NB4 (cell line): ENCODE measurements around the gene RCN1.
"Not testable (repeated sequence)": the region's sequence is repeated elsewhere in the genome, so short reads cannot be mapped to it uniquely, and the experiment has no call there.

Source experiments
- DNase-seq: peaks from one replicate; pipeline ENCODE4 v3.0.0; 2010; ENCODE audit warnings: low read depth
- H3K4me3 ChIP-seq: one replicate; pipeline ENCODE4 v1.5.1; 2011; ENCODE audit warnings: mild to moderate bottlenecking, low read depth, low read length, moderate library complexity
- MYC ChIP-seq: IDR thresholded peaks from 2 replicates; pipeline ENCODE4 v1.6.1; 2011; ENCODE audit warnings: low read depth, low read length
- POLR2A ChIP-seq: IDR thresholded peaks from 2 replicates; pipeline ENCODE4 v1.6.1; 2011; ENCODE audit warnings: mild to moderate bottlenecking; ENCODE audit not compliant: insufficient read length; ENCODE audit errors: extremely low read depth
- TF ChIP-seq, protein P1 (sequence below): IDR thresholded peaks from 2 replicates; pipeline ENCODE4 v1.6.1; 2011; ENCODE audit warnings: low read depth, low read length
- TF ChIP-seq, protein P2 (sequence below): IDR thresholded peaks from one replicate; pipeline ENCODE4 v1.5.1; 2012; ENCODE audit warnings: low read depth, low read length

The RCN1 gene

DNA sequence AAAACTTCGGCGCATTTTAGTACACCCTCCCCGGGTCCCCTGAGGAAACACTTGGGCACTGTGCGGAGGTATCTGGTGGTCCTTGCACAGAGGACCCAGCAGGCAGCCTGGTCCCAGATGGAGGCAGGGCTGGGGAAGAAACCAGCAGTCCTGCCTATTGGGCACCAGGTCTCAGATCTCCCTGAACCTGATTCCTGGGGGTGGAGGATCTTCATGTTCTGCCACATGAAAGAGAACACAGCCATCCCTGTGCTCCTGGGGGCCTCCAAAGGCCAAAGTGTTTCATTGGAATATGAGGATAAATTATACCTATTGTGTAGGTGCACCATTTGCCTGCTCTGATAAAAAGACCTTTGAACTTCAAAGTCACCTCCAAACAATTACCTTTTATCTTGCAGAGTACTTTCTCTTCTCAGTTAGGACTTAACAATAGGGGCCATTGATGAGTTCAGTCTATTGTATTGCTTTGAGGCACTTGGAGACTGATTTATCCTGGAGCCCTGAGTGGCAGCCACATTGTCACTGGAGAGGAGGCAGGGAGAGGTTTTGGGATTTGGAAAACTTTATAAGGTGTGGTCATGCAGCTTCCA is 1.8 kb downstream of the RCN1 start:
- DNase-seq = no peak
- TF ChIP-seq, protein P1, sequence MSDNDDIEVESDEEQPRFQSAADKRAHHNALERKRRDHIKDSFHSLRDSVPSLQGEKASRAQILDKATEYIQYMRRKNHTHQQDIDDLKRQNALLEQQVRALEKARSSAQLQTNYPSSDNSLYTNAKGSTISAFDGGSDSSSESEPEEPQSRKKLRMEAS = no peak
- TF ChIP-seq MYC (no peak), POLR2A (no peak)
- TF ChIP-seq, protein P2, sequence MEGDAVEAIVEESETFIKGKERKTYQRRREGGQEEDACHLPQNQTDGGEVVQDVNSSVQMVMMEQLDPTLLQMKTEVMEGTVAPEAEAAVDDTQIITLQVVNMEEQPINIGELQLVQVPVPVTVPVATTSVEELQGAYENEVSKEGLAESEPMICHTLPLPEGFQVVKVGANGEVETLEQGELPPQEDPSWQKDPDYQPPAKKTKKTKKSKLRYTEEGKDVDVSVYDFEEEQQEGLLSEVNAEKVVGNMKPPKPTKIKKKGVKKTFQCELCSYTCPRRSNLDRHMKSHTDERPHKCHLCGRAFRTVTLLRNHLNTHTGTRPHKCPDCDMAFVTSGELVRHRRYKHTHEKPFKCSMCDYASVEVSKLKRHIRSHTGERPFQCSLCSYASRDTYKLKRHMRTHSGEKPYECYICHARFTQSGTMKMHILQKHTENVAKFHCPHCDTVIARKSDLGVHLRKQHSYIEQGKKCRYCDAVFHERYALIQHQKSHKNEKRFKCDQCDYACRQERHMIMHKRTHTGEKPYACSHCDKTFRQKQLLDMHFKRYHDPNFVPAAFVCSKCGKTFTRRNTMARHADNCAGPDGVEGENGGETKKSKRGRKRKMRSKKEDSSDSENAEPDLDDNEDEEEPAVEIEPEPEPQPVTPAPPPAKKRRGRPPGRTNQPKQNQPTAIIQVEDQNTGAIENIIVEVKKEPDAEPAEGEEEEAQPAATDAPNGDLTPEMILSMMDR = no peak
- H3K4me3 ChIP-seq = peak overlapping the region; percentile 67

- H3K4me3 ChIP-seq = no peak overlapping the region
- TF ChIP-seq, protein P2 = no peak
- no peak for TF ChIP-seq POLR2A
- TF ChIP-seq MYC = no peak
- TF ChIP-seq, protein P1 = no peak
- no peak for DNase-seq
Observed at GRCh38 chr11:32094923-32095322, 4.0 kb downstream of the RCN1 start.

GRCh38 chr11:32098142-32098903 is 7.4 kb downstream of the RCN1 start:
- H3K4me3 ChIP-seq = no peak overlapping the region
- DNase-seq = no peak
- TF ChIP-seq, protein P1 = no peak

GRCh38 chr11:32099516-32099915 is 8.6 kb downstream of the RCN1 start:
- TF ChIP-seq, protein P2 = no peak
- TF ChIP-seq MYC = no peak
- TF ChIP-seq, protein P1 = no peak
- no peak for TF ChIP-seq POLR2A
- DNase-seq = no peak

DNA sequence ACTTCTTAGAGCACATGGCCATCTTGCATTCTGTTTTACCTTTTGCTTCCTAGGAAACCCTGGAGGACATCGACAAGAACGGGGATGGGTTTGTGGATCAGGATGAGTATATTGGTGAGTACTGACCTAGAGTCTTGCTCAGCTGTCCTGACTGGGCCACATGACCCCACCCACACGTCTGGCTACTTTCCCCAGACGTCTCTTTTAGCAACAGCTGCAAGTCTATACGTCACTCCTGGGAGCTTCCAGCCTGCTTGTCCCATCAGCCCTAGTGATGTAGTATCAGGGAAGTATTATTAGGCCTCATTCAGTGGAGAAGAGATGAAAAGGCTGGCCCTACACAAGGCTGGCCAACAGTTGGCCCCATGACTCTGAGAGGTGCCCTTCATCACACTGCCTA is 9.6 kb downstream of the RCN1 start:
- DNase-seq = no peak
- TF ChIP-seq, protein P2 = no peak
- TF ChIP-seq POLR2A (no peak), MYC (no peak)
- TF ChIP-seq, protein P1 = no peak
- H3K4me3 ChIP-seq = no peak overlapping the region

More at GRCh38 chr11:32099516-32099915, 8.6 kb downstream of the RCN1 start:
- H3K4me3 ChIP-seq = no peak overlapping the region

DNA sequence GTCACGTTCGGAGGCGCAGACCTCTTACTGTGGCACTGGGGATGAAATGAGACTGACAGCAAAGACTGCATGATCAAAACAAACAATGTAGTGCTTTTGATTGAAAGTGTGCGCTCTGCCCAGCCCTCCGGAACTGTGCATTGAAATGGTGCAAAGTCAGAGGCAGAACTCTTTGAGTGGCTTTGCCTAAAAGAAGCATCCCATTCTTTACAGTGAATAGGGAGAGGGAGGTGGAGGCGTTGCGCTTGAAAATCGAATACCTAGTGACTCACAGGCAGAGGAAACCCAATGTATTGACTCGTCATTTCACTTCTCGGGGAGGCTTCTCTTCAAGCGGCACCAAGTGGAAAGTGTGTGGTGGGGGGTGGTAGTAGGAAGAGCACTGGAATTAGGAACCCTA is 10.9 kb downstream of the RCN1 start:
- H3K4me3 ChIP-seq = no peak overlapping the region
- DNase-seq = no peak
- TF ChIP-seq, protein P2 = no peak
- TF ChIP-seq, protein P1 = no peak
- TF ChIP-seq MYC (no peak), POLR2A (no peak)

GRCh38 chr11:32103121-32103719 is 12.3 kb downstream of the RCN1 start:
- DNase-seq, H3K4me3 ChIP-seq: not testable (repeated sequence)
